H1 (cell line): ENCODE data around the gene CDH18. TPM values are rescaled to one million over a fixed set of nuclear protein-coding genes. Genes with fewer than 3 reads are reported as not detected.

Source experiments
- CTCF ChIA-PET: fragments of 300-600 bp; sonication (Branson Sonifier 250); formaldehyde crosslinking; loops from one replicate; lab custom pipeline; 2021; ENCODE audit not compliant: partially characterized antibody; lab: Charles Lee
- POLR2A ChIA-PET: fragments of 300-600 bp; sonication (Branson Sonifier 250); formaldehyde crosslinking; loops from one replicate; lab custom pipeline; 2021; ENCODE audit warnings: inconsistent platforms; ENCODE audit not compliant: partially characterized antibody; lab: Charles Lee
- DNase-seq, 2 experiments: peaks; one replicate each; pipeline versions ENCODE4 v3.0.0 to v3.0.0-alpha.2; 2010 to 2022; ENCODE audit warnings: low spot score in 2 of 2, low read depth in 1 of 2, mixed read lengths in 1 of 2
- FAIRE-seq: peaks from 2 replicates; lab custom pipeline; 2011; peaks lifted over from hg19 to GRCh38; lab: Jason Lieb, UNC
- H2AFZ ChIP-seq: 2 replicates; pipeline ENCODE4 v1.8.1; 2012; ENCODE audit warnings: low read length, inconsistent platforms
- H2AK5ac ChIP-seq: 2 replicates; pipeline ENCODE4 v1.6.1; 2013; ENCODE audit warnings: low read depth, low read length
- H2BK120ac ChIP-seq: replicated peaks from 2 replicates; pipeline ENCODE3; 2013; ENCODE audit warnings: low read depth, low read length, inconsistent platforms
- H2BK12ac ChIP-seq: 2 replicates; pipeline ENCODE4 v1.6.1; 2013; ENCODE audit warnings: low read depth, low read length
- H2BK15ac ChIP-seq: 2 replicates; pipeline ENCODE4 v1.6.1; 2013; ENCODE audit warnings: low read length
- H2BK20ac ChIP-seq: 2 replicates; pipeline ENCODE4 v1.6.1; 2013; ENCODE audit warnings: low read length
- H2BK5ac ChIP-seq: 2 replicates; pipeline ENCODE4 v1.6.1; 2013; ENCODE audit warnings: low read depth, low read length
- H3K14ac ChIP-seq: 2 replicates; pipeline ENCODE4 v1.6.1; 2013; ENCODE audit warnings: inconsistent platforms; ENCODE audit not compliant: insufficient read length
- H3K18ac ChIP-seq: 2 replicates; pipeline ENCODE4 v1.6.1; 2013; ENCODE audit warnings: low read length; ENCODE audit errors: extremely low read depth
- H3K23ac ChIP-seq: 2 replicates; pipeline ENCODE4 v1.6.1; 2013; ENCODE audit warnings: inconsistent platforms; ENCODE audit not compliant: insufficient read length
- H3K23me2 ChIP-seq: 2 replicates; pipeline ENCODE4 v1.6.1; 2013; ENCODE audit warnings: low read depth, low read length
- H3K27ac ChIP-seq: 2 replicates; pipeline ENCODE4 v1.6.1; 2011; ENCODE audit warnings: low read depth, low read length, inconsistent platforms
- H3K27me3 ChIP-seq, 4 experiments: replicated peaks in 1 of 4; 1 replicate in 1 of 4; 2 replicates in 3 of 4; pipeline versions ENCODE4 v1.6.1 to v1.8.1; 2011 to 2013; ENCODE audit warnings: low read length in 3 of 4, mild to moderate bottlenecking in 3 of 4, inconsistent platforms in 2 of 4, mixed read lengths in 2 of 4, moderate library complexity in 1 of 4; ENCODE audit not compliant: control insufficient read depth in 3 of 4, insufficient read depth in 3 of 4; ENCODE audit errors: extremely low read depth in 1 of 4
- H3K36me3 ChIP-seq, 4 experiments: 2 replicates each; pipeline versions ENCODE4 v1.6.1 to v1.8.1; 2011 to 2013; ENCODE audit warnings: mild to moderate bottlenecking in 4 of 4, low read length in 3 of 4, moderate library complexity in 2 of 4, control low read depth in 1 of 4, inconsistent platforms in 1 of 4; ENCODE audit not compliant: insufficient read depth in 4 of 4, control insufficient read depth in 2 of 4
- H3K4ac ChIP-seq: replicated peaks from 2 replicates; pipeline ENCODE3; 2013; ENCODE audit warnings: low read length, low read depth, mixed read lengths, inconsistent platforms; ENCODE audit not compliant: insufficient read length
- H3K4me1 ChIP-seq, 4 experiments: replicated peaks in 1 of 4; 1 replicate in 1 of 4; 2 replicates in 3 of 4; pipeline versions ENCODE4 v1.6.1 to v1.8.1; 2011 to 2013; ENCODE audit warnings: low read length in 3 of 4, inconsistent platforms in 2 of 4, mixed read lengths in 1 of 4; ENCODE audit not compliant: insufficient read depth in 4 of 4, control insufficient read depth in 3 of 4
- H3K4me2 ChIP-seq, 2 experiments: 2 replicates each; pipeline versions ENCODE4 v1.6.1 to v1.8.1; 2011 to 2013; ENCODE audit warnings: low read depth in 2 of 2, low read length in 2 of 2, control low read depth in 1 of 2, inconsistent platforms in 1 of 2, mild to moderate bottlenecking in 1 of 2; ENCODE audit not compliant: insufficient read depth in 1 of 2
- H3K4me3 ChIP-seq, 4 experiments: fragments of 200-600, 300-600 bp in 1 of 4; sonication (generic), shearing (Covaris generic), sonication (Bioruptor Twin) in 1 of 4; 2 replicates each; pipeline versions ENCODE4 v1.5.1 to v1.8.1; 2011 to 2016; ENCODE audit warnings: low read length in 4 of 4, low read depth in 3 of 4, control low read depth in 2 of 4, inconsistent platforms in 2 of 4, mild to moderate bottlenecking in 2 of 4, mixed read lengths in 1 of 4, moderate library complexity in 1 of 4; ENCODE audit not compliant: insufficient read depth in 2 of 4; ENCODE audit errors: extremely low read depth in 1 of 4
- H3K56ac ChIP-seq: replicated peaks from 2 replicates; pipeline ENCODE3; 2013; ENCODE audit warnings: low read depth, mild to moderate bottlenecking, mixed read lengths, low read length, inconsistent platforms; ENCODE audit not compliant: insufficient read length
- H3K79me1 ChIP-seq: 2 replicates; pipeline ENCODE4 v1.6.1; 2013; ENCODE audit warnings: low read depth, low read length, control low read depth
- H3K79me2 ChIP-seq, 2 experiments: 2 replicates each; pipeline versions ENCODE4 v1.6.1 to v1.8.1; 2012 to 2013; ENCODE audit warnings: low read length in 2 of 2, mild to moderate bottlenecking in 2 of 2, inconsistent platforms in 1 of 2; ENCODE audit not compliant: insufficient read depth in 2 of 2, control insufficient read depth in 1 of 2
- H3K9ac ChIP-seq, 4 experiments: replicated peaks in 1 of 4; 1 replicate in 1 of 4; 2 replicates in 3 of 4; pipeline versions ENCODE4 v1.6.1 to v1.8.1; 2011 to 2013; ENCODE audit warnings: low read depth in 3 of 4, low read length in 3 of 4, control low read depth in 2 of 4, mild to moderate bottlenecking in 2 of 4, moderate library complexity in 2 of 4, inconsistent platforms in 1 of 4; ENCODE audit errors: extremely low read depth in 1 of 4
- H3K9me3 ChIP-seq, 2 experiments: 2 replicates each; pipeline versions ENCODE4 v1.6.1 to v1.8.1; 2012 to 2013; ENCODE audit warnings: mild to moderate bottlenecking in 2 of 2, moderate library complexity in 2 of 2, control low read depth in 1 of 2, inconsistent platforms in 1 of 2, low read depth in 1 of 2, low read length in 1 of 2, mixed read lengths in 1 of 2; ENCODE audit not compliant: insufficient read depth in 2 of 2
- H4K20me1 ChIP-seq, 2 experiments: replicated peaks in 1 of 2; 2 replicates each; pipeline versions ENCODE3 to v1.8.1; 2011 to 2013; ENCODE audit warnings: inconsistent platforms in 2 of 2, low read length in 2 of 2, mild to moderate bottlenecking in 1 of 2; ENCODE audit not compliant: insufficient read depth in 2 of 2, control insufficient read depth in 1 of 2
- H4K5ac ChIP-seq: 2 replicates; pipeline ENCODE4 v1.6.1; 2013; ENCODE audit warnings: low read length, low read depth, mixed read lengths, inconsistent platforms; ENCODE audit not compliant: insufficient read length
- H4K8ac ChIP-seq: 2 replicates; pipeline ENCODE4 v1.8.0; 2013; ENCODE audit warnings: mild to moderate bottlenecking, moderate library complexity, low read length, inconsistent platforms; ENCODE audit not compliant: insufficient read depth; ENCODE audit errors: extremely low read depth
- H4K91ac ChIP-seq: replicated peaks from 2 replicates; pipeline ENCODE3; 2013; ENCODE audit warnings: low read length, mixed read lengths, inconsistent platforms; ENCODE audit not compliant: insufficient read length
- CEBPB ChIP-seq: IDR thresholded peaks from 2 replicates; pipeline ENCODE4 v1.6.1; 2012; ENCODE audit warnings: low read depth, low read length
- POU5F1 ChIP-seq: IDR thresholded peaks from 2 replicates; pipeline ENCODE4 v1.6.1; 2011; ENCODE audit warnings: low read depth, mild to moderate bottlenecking, low read length, moderate library complexity
- SIN3A ChIP-seq, 2 experiments: IDR thresholded peaks in 1 of 2; conservative IDR thresholded peaks in 1 of 2; 2 replicates each; pipeline ENCODE4 v1.6.1; 2011 to 2012; ENCODE audit warnings: low read length in 2 of 2, improper control_type of control experiment in 1 of 2, low read depth in 1 of 2, mild to moderate bottlenecking in 1 of 2
- TCF12 ChIP-seq: IDR thresholded peaks from 2 replicates; pipeline ENCODE4 v1.6.1; 2011; ENCODE audit warnings: low read depth, mild to moderate bottlenecking, low read length
- YY1 ChIP-seq: IDR thresholded peaks from 2 replicates; pipeline ENCODE4 v1.6.1; 2011; ENCODE audit warnings: low read depth, mild to moderate bottlenecking, low read length
- WGBS, 2 experiments: shearing (Covaris generic) in 1 of 2; methylation state at CpG; one replicate each; pipeline versions ENCODE4 v1.1.6 to v1.1.7; 2013 to 2015; ENCODE audit warnings: low lambda C conversion rate in 2 of 2, mixed read lengths in 2 of 2, inconsistent platforms in 1 of 2, low coverage in 1 of 2, missing lambda C conversion rate in 1 of 2; ENCODE audit not compliant: insufficient replicate concordance in 2 of 2, insufficient coverage in 1 of 2, insufficient read length in 1 of 2; ENCODE audit errors: extremely low coverage in 1 of 2, missing lambda C conversion rate in 1 of 2; 5-methylcytosine and 5-hydroxymethylcytosine counted together
- polyA plus RNA-seq, 7 experiments: library from polyadenylated mRNA; depleted of rRNA in 3 of 7; stranded (reverse) in 5 of 7; unstranded in 2 of 7; fragments of >200 nt in 5 of 7; fragments of 200-250 nt in 2 of 7; gene quantifications; 1 replicate in 5 of 7; 2 replicates in 1 of 7; 4 replicates in 1 of 7; pipeline versions ENCODE4 v1.2.1 to v1.2.3, GENCODE V29; 2011 to 2013; ENCODE audit warnings: missing spikeins in 2 of 7, mixed read lengths in 2 of 7
- total RNA-seq: library from RNA; stranded (reverse); fragmentation: NEBNext Ultra II Directional; extraction: Animal tissue kit (Norgen Biotek cat#: 25700); gene quantifications from 2 replicates; pipeline ENCODE4 v1.2.1, GENCODE V29; 2021
- TF ChIP-seq, protein P1 (sequence below), 3 experiments: IDR thresholded peaks; 1 replicate in 2 of 3; 2 replicates in 1 of 3; pipeline versions ENCODE4 v1.5.1 to v1.6.1; 2011; ENCODE audit warnings: low read length in 3 of 3, mild to moderate bottlenecking in 3 of 3, inconsistent platforms in 2 of 3, low read depth in 1 of 3, moderate library complexity in 1 of 3; ENCODE audit not compliant: insufficient read depth in 1 of 3; ENCODE audit errors: control extremely low read depth in 1 of 3

The CDH18 gene
- total and polyA plus RNA-seq, 2 of the 8 experiments (the other 6 are each of a cell fraction or from before 2014, with no cell fraction given): 0.30 to 0.32 TPM

DNA sequence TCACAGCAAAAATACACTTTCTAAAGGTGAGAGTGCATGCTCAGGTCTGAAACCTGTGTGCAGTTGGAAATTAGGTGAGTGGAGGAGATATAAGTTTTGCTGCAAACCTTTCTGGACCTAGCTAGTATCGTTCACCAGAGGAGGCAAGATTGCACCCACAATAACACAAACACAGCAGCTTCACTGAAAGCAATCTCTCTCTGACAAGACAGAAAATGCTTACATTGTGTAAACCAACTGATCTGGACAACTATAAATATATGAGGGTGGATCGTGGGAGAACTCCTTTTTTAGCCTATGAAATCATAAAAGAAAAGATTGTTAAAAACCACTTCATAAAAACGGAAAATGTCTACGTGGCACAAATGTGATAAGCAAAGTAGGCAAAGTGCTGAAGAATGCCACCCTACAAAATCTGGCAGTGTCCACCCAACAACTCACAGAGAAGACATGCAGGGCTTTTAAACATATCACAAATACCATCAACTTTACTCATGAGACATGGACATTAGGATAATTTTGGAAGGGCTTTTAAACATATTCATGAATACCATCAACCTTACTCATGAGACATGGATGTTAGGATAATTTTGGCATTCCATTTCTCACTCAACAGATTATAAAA lies 134.3 kb downstream of the CDH18 start:
- Histone ChIP-seq H3K4me1 (no peaks in the 10 kb centered on the region; a peak in 1 of 7 replicates), H3K23ac (no peak overlapping the region), H3K4ac (no peak overlapping the region), H3K4me3 (no peak overlapping the region), H3K56ac (no peak overlapping the region), H3K14ac (no peak overlapping the region), H3K9me3 (no peaks in the 10 kb centered on the region), H4K5ac (no peak overlapping the region), H3K36me3 (no peaks in the 10 kb centered on the region), H2BK12ac (no peak overlapping the region), H4K20me1 (no peaks in the 10 kb centered on the region), H2AK5ac (no peak overlapping the region), H3K9ac (no peak overlapping the region), H2BK15ac (no peak overlapping the region), H3K79me1 (no peaks in the 10 kb centered on the region), H3K23me2 (no peaks in the 10 kb centered on the region), H2BK120ac (no peak overlapping the region), H3K18ac (no peak overlapping the region), H2BK5ac (no peak overlapping the region), H3K27me3 (no peaks in the 10 kb centered on the region), H3K27ac (no peak overlapping the region), H2AFZ (no peak overlapping the region), H4K8ac (no peak overlapping the region), H4K91ac (no peak overlapping the region), H3K4me2 (no peak overlapping the region), H2BK20ac (peak overlapping the region; percentile 55; the same call in 1 of the 2 replicates), H3K79me2 (no peaks in the 10 kb centered on the region)
- TF ChIP-seq TCF12 (no peak), POU5F1 (no peak), SIN3A (conservative IDR thresholded peaks at IDR 0.05 in 1 of 2, IDR thresholded peaks at IDR 0.05 in 1 of 2; ENCODE audit: low read depth in 1 of 2, low read length in 2 of 2) (no peak), YY1 (no peak), CEBPB (no peak)
- TF ChIP-seq, protein P1, sequence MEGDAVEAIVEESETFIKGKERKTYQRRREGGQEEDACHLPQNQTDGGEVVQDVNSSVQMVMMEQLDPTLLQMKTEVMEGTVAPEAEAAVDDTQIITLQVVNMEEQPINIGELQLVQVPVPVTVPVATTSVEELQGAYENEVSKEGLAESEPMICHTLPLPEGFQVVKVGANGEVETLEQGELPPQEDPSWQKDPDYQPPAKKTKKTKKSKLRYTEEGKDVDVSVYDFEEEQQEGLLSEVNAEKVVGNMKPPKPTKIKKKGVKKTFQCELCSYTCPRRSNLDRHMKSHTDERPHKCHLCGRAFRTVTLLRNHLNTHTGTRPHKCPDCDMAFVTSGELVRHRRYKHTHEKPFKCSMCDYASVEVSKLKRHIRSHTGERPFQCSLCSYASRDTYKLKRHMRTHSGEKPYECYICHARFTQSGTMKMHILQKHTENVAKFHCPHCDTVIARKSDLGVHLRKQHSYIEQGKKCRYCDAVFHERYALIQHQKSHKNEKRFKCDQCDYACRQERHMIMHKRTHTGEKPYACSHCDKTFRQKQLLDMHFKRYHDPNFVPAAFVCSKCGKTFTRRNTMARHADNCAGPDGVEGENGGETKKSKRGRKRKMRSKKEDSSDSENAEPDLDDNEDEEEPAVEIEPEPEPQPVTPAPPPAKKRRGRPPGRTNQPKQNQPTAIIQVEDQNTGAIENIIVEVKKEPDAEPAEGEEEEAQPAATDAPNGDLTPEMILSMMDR (IDR thresholded peaks at IDR 0.05; ENCODE audit: control extremely low read depth in 1 of 3, insufficient read depth in 1 of 3, low read depth in 1 of 3, low read length in 3 of 3): no peak
- ChIA-PET POLR2A (no interaction called here), CTCF (no interaction called here)
- WGBS, 2 experiments: 90% methylated on average over 4 of the region's 4 CpGs; no CpG with 5 or more reads in 1 of the 2 experiments
- no peak for DNase-seq
- no peak for FAIRE-seq
